SK-N-DZ (cell line): Measurements from ENCODE around the gene FAM193B.

Source experiments
- DNase-seq: peaks from one replicate; pipeline ENCODE4 v3.0.0-alpha.2; 2015; ENCODE audit warnings: low spot score

FAM193B gene

GRCh38 chr5:177501874-177502678 is 52.3 kb downstream of the FAM193B start:
- no peak for DNase-seq

GRCh38 chr5:177500685-177501522 is 53.5 kb downstream of the FAM193B start:
- DNase-seq: peak; percentile 92

- DNase-seq: no peak
Measured at GRCh38 chr5:177499842-177500241, 54.5 kb downstream of the FAM193B start.

DNA sequence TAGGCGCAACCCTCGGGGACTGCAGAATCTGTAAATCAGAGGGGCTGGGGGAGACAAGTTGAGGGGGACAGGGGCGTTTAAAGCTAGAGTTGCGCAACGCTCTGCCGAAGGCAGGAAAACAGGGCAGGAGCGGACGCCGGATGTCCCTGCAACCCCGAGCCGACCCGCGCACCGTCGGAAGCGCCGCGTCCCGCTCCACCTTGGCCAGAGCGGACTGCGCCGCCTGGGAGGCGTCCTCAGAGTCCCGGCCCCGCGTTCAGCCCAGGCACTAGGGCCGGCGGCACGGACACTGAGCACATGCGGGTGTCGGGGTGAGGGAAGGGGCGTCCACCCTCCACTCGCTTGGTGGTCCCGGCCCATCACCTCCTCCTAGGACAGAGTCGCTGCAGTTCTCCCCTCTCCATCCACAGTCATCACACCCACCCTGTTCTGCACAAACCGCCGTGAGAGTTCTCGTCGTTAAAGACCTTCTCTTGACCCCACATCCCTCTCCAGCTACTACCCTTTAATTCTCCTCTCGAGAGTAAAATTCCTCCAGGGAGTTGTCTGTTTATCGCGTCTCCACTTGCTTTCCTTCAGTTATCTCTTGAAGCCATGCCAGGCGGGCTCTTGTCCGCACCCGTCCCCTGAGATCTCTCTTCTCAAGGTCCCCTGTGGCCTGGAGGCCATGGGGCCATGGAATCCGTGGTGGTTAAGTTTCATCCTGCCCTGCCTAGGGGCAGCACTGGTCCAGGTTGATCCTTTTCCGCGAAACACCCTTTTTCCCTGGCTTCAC is 56.2 kb downstream of the FAM193B start:
- peak; percentile 39 for DNase-seq

DNA sequence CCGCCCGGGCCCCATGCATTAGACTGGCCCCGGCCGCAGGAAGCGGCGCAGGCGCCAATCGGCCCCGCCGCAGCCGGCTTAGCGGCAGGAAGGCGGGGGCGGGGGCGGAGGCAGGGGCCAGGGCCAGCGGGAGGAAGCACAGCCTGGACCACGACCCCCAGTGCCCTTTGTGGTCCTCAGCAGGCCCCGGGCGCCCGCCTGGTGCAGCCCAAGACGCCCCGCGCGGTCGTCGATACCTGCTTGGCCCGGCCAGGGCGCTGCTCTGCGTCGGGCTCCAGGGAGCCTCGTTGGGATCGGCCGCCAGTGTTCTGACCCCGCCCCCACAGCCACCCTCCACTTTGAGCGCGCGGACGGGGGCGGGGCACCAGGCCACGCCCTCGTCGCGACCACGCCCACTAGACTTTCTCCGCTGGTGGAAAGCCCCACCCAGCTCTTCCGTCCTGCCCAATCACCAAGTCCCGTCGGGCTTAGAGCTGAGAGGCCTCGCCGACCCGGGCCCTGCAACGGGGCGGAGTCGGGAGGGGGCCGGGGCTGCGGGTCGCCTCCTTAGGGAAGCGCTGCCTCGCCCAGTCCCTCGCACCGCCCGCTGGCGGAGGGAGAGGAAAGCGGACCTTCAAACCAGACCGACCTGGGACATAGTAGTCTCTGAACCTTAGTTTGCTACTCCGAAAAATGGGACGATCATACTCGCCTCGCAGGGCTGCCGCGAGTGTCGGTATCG is 56.9 kb downstream of the FAM193B start, which contains the start of gene PDLIM7:
Gene PDLIM7 (minus strand): TSS at position 313 of the 721 bp plus-strand sequence. CDS start 1,092 bp downstream, outside the sequence.
- peak; percentile 98 for DNase-seq

GRCh38 chr5:177496727-177497291 is 57.6 kb downstream of the FAM193B start:
- DNase-seq: peak; percentile 91

GRCh38 chr5:177496070-177496726 is 58.2 kb downstream of the FAM193B start:
- DNase-seq: peak; percentile 85

- DNase-seq: peak; percentile 79
Measured at GRCh38 chr5:177495243-177496060, 58.9 kb downstream of the FAM193B start.

GRCh38 chr5:177494346-177495195 is 59.8 kb downstream of the FAM193B start:
- peak; percentile 62 for DNase-seq

DNA sequence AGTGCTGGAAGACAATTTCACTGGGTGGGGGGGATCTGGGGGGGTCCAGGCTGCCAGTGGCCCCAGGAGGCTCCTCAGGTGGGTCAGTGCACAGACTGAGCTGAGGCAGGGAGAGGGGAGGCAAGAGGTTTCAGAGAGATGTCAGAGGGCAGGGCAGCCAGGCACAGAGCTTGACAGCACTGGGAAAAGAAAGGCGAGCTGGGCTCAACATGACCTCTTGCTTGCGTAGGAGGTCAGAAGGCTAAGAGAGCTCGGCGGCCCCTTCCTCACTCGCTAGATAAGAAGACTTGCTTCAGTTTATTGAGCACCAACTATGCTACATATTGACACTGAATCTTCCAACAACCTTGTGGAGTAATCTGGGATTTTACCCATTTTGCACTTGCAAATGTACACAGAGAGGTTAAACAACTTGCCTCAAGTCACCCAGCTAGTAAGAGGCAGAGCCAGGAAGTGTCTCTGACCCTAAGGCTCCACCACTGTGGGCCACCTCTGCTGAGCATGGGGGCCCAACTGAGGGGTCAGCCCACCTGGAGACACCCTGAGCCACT is 60.5 kb downstream of the FAM193B start:
- no peak for DNase-seq

- DNase-seq: no peak
Measured at GRCh38 chr5:177492841-177493240, 61.5 kb downstream of the FAM193B start.

DNA sequence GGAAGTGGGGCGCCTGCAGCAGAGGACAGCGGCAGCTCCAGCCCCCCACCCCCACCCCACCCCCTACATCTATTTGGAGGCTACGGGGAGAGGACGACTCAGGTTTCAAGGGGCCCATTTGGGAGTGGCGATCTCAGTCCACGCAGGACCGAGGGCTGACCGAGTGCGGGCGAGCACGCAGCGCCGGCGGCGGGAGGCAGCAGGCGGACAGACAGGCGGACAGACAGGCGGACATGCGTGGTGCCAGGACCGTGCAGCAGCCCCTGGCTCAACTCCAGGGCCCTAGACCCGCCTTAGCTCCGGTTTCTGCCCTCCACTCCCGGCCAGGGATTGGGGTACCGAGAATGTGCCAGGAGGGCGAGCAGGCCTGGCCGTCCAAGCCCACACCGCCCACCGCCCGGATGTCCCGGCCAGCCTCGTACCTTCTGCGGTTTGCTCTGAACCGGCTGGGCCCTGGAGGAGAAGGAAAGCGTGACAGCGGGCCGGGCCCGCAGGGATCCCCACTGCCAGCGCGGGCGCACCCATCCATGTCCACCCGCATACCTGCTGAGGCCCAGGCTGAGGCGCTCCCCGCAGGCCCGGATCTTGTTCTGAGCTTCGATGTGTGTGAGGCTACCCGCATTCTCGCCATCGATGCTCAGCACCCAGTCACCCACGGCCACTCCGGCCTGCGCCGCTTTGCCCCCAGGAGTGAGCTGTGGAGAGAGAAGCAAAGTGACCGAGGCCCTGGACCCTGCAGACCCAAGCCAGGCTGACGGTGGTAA is 62.2 kb downstream of the FAM193B start:
- no peak for DNase-seq

DNA sequence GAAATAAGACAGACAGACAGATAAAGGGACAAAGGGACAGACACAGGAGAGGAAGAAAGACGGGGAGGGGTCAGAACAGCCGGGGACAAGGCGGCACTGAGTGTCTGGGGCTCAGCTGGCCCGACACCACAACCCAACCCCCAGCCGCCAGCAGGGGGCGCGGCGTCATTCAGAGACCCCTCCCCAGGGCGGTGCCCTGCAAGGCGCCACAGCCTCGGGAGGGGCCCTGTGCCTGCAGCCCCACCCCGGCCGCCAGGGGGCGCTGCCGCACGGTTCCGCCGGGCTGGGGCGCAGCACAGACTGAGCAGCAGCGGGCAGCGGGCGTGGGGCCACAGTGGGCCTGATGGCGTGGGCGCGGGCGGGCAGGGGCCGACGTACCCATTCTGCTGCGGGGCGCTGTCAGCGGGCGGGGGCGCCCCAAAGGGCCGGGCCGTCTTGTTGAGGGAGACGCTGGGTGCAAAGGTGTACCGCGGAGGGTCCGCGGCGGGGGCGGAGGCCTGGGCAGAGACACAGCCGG is 62.9 kb downstream of the FAM193B start:
- DNase-seq: peak; percentile 58

GRCh38 chr5:177490992-177491391 is 63.4 kb downstream of the FAM193B start:
- DNase-seq: no peak

GRCh38 chr5:177490311-177490991 is 63.9 kb downstream of the FAM193B start:
- DNase-seq: no peak

- no peak for DNase-seq
Measured at GRCh38 chr5:177489119-177489716, 65.1 kb downstream of the FAM193B start.
